Superior temporal gyrus (tissue), 1 donor: ENCODE measurements around the gene IRF8.
"Not testable (repeated sequence)": the region's sequence is repeated elsewhere in the genome, so short reads cannot be mapped to it uniquely, and the experiment has no call there.

Experiments
- DNase-seq: peaks from one replicate; pipeline ENCODE4 v3.0.0-alpha.2; 2016; ENCODE audit errors: extremely low spot score

The IRF8 gene

DNA sequence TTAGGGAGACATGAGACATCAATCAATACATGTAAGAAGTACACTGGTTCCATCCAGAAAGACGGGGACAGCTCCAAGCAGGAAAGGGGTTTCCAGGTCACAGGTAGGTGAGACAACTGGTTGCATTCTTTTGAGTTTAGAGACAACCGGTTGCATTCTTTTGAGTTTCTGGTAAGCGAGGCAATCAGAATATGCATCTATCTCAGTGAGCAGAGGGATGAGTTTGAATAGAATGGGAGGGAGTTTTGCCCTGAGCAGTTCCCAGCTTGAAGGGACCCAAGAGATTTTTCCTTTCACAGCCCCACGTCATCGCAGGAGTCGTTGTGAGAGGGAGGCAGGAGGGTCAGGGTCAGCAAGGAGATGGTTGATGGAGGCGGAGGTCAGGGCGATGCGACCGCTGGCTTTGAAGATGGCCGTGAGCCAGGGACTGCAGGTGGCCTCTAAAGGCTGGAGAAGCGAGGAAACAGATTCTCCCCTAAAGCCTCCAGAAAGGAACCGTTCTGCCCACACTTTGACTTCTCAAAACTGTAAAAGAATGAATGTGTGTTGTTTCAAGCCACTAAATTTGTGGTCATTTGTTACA is 36.5 kb downstream of the IRF8 start:
- no peak for DNase-seq

DNA sequence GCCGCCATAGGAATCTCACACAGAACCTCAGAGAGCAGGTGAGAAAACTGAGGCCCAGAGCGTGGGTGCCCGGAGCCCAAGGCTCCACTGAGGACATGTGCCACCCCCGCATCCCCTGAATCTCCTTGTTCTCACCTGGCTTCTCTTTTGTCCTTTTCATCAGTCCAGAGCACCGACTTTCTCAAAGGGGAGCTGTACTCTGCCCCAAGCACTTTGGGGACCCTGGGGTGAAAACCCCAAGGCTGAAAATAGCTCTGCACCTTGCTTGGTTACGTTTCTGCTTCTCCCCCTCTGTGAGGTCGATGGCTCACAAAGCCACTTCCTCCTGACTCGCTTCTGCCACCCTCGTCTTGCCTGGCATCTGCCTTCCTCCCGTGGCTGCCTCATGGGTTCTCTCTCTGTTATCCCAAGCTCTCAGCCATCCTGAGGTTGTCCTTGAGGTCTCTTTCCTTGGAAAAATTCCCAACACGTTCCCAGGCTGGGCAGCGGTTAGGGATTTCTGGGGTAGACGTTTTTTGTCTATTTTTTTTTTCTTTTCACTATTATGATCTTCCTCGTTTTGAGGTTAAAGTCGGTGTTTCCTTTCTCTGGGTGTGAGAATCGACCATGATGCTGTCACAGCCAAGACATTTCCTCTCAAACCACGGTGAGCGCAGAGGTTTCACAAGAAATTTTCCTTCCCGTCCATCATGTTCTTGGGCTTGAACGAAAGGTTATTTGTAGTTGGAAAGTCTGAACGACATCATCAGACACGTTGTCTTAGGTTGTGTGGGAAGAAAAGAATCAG is 37.2 kb downstream of the IRF8 start:
- no peak for DNase-seq

DNA sequence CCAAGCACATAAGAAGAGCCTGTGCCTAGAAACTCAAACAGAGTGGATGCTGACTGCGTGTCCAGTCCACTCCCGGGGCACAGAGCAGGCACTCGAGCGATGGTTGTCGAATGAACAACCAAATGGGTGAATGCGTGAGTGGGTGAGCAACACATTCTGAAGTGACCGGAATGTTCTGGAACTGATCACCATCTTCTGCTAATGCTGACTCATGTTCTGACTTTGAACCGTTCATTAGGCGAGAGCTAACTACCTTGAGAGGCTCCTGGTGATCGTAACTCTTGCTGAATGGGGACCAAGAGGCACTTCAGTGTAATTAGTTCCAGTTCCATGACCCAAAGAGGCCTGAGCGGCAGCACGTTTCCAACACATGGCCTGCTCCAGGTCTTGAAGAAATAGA is 37.9 kb downstream of the IRF8 start:
- DNase-seq = no peak

DNA sequence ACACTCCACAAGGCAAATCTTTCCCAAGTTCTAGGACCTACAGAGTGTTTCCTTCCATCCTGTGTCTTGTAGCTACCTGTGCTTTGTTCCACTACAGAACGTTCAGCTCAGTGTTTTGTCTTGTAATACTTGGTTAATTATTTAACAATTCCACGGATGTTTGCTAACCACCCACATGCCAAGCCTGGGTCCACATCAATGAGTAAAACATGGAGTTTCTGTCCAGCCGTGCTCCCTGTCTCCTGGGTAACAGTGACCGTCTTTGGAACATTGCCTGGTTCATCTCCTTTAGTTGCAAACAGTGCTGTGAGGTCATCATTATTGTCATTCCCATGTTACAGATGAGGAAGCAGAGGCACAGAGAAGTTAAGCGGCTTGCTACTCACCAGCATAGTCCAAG is 41.3 kb downstream of the IRF8 start:
- no peak for DNase-seq

DNA sequence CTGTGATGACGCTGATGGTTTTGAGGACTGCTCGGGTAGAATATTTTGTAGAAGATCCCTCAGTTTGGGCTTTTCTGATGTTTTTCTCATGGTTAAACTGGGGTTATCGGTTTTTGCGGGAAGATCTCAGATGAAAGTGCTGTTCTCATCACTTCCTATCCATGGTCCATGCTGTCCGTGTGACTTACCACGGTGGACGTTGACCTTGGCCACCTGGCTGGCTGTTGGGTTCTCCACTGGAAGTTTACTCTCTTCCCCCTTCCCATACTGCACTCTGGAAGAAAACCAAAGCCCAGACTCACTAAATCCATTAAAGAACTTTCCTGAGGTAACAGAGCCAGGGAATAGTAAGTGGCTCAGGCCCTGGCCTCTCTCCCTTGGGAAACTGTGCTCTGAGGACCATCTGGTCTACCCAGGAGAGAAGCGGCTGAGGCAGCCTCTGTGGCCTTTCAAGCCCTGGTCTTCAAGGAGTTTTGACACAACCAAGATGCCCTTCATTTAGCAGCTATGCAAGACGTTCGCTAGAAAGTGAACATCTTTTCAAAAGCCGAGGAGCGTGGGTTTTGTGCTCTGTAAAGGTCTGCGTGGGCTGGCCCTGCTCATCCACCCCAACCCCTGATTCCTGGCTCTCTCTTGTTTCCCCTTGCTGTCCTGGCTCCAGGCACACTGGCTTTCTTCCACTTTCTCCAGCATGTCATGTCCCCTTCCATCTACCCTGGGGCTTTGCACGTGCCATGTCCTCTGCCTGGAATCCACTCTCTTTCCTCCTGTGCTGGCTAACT is 43.1 kb downstream of the IRF8 start:
- no peak for DNase-seq

DNA sequence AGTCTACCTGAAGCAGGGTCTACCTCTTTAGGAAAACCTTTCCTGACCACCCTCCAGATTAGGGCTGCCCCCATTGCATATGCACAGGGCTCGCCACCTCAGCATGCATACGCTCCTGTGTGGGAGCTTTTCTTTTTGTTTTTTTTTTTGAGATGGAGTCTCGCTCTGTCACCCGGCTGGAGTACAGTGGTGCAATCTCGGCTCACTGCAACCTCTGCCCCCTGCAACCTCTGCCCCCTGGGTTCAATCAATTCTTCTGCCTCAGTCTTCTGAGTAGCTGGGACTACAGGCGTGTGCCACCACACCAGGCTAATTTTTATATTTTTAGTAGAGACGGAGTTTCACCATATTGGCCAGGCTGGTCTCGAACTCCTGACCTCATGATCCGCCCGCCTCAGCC is 43.7 kb downstream of the IRF8 start:
- DNase-seq = not testable (repeated sequence)

DNA sequence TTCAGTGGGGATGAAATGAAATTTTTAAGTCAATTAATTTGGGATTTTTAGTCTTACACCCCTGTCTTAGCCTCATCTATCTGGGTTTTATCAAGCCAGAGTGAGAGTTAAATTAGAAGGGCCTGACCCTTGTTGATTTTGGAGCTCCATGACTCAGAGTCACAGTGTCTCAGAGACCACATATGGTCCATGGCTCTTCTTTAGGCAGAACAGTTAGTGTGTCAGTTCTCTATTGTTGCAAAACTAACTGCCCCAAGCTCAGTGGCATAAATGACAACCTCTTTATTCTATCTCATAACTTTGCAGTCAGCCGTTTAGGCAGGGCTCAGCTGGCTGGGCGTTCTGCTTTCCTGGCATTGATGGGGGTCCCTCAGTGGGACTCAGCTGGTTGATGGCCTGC is 44.7 kb downstream of the IRF8 start:
- no peak for DNase-seq

DNA sequence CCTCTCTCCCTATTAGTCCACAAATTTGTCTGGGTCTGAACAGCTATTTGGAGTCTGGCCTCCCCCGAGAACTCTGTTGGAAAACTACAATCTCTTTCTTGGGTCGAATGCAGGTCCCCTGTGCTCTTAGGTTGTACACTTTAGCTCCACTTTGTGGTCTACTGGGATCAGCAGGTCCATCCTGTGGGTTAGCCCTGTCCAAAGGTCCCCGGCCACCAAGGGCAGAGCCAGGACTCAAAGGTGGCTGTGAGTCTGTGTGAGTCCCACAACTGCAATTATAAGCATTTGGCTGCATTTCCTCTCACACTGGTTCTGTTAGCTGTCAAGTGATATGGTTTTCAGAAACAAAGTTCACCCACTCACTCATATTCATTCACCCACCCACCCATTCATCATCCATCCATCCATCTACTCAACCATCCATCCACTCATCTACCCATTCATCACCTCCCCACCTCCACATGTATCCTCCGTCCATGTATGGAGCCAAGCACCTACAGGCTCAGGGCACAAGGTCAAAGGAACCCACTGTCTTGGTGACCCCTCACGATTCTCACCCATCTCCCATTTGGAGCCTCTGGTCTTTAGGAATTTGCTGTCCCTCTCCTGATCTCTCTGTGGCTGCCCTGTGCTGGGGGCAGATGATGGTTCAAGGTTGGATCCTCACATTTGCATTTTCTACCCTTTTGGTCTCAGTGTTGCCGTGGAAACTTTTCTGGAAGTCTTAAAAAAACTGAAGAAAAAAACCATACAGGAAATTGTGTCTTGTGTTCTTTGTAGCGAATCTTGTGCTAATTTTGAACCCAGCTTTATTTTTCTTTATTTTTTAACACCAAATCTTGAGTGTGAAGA is 45.8 kb downstream of the IRF8 start:
- no peak for DNase-seq

DNA sequence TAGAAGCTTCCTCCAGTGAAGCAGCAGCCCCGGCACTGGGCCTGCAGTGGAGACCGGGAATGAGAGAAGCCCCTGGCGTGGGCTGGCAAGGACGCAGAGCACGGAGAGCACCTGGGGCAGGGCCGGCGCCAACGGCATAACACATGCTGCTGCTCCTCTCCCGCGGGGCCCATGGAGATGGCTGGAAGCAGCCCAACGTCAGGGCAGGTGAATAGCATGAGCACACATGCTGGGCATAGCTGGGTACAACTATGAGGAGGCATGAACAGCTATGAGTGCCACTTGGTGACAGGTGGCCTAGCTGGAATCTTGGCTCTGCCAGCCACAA is 46.4 kb downstream of the IRF8 start:
- no peak for DNase-seq

DNA sequence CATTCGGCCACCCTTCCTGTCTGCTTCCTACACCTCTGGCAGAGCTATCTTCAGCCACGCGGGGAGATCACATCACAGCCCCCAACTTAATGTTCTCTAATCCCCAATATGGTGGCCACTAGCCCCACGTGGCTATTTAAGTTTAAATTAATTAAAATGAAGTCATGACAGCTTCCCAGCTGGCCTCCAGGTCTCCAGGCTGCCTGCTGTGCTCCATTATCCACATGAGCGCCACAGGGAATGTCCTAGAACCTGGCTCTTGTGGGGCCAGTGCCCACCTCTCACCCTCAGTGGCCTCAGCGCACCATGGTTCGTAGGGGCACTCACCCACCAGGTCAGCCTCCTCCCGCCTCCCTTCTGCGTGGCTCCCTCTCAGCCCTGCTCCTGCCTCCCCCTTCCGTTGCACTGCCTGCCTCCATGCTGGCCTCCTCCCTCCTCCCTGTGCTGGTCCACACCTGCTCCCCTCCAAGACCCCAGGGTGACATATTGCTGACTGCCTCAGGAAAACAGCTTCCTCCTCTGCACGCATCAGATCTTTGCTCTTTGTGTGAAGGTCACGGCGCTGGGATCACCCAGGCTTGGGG is 47.7 kb downstream of the IRF8 start:
- DNase-seq = no peak

DNA sequence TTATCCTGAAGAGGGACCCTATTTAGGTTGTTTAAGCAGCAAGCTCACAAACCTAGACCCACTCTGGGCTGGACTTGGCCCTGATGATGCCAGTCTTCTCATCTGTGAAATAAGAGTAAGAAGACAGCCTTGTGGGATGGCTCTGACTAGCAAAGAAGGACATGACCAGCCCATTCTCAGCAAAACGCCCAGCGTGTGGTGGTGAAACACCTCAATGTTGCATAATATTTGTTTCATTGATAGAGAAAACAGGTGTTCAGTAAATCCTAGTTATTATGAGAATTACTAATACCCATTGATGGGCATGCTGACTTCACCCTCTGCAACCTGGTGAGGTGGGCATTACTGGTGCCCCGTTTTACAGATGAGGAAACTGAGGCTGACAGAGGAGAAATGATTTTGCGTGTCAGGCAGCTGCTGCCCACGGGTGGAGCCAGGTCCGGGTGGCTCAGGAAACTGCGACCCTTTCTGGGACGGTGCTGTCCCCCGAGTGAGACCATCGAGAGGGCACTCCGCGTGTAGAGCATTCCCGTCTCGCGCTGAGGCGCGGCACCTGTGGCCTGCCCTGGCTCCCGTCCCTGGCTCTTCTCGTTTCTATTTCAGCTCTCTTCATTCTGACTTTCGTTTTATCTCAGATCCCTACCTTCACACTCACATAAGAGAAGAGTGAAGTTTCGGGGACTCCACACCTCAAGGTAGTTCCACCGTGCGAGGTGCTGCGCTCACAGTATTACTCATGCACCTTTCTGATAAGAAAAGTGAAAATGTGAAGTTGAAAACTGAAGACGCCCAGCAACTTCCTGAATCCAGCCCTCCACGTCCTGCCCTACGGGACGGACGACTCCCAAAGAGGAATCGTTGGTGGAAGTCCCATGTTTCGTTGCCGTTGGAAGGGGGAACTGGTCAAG is 48.5 kb downstream of the IRF8 start:
- no peak for DNase-seq

DNA sequence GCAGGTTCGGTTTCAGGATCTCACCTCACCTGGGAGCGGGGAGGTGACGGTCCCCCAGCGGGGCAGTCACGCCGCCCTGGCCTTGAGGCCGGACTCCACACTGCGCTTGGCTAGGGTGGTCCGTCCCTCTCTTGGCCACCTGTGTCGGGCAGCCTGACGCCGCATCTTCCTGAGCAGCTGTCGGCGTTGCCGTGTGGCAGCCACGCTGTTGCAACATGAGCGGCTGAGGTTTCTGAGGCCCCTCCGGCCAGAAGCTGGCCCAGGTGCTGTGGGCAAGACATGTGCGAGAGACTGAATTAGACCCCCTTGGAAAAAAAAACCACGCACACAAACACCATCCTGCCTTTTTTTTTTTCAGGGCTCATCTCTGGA is 49.2 kb downstream of the IRF8 start:
- no peak for DNase-seq

DNA sequence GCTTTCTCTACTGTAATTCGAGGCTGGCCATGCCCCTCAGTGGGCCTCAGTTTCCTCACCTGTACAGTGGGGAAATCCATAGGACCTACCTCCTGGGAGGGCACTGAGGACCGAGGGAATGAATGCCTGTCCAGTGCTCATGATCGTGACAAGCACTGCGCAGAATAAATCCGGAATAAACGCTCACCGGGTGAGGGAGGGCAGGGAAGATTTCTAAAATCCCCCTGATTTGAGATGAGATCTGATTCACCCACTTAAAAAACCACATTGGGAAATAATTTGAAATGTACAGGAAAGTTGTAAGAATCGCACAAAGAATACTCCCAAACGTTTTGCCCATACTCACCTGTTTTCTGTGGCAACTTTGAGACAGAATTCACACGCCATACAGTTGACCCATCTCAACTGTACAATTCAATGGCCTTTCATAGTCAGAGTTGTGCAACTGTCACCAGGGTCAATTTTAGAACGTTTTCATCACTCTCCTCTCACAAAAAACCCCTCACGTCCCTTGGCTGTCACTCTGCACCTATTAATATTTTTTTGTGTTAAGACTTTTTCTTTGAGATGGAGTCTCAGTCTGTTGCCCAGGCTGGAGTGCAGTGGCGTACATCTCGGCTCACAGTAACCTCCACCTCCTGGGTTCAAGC is 49.8 kb downstream of the IRF8 start:
- DNase-seq = no peak

DNA sequence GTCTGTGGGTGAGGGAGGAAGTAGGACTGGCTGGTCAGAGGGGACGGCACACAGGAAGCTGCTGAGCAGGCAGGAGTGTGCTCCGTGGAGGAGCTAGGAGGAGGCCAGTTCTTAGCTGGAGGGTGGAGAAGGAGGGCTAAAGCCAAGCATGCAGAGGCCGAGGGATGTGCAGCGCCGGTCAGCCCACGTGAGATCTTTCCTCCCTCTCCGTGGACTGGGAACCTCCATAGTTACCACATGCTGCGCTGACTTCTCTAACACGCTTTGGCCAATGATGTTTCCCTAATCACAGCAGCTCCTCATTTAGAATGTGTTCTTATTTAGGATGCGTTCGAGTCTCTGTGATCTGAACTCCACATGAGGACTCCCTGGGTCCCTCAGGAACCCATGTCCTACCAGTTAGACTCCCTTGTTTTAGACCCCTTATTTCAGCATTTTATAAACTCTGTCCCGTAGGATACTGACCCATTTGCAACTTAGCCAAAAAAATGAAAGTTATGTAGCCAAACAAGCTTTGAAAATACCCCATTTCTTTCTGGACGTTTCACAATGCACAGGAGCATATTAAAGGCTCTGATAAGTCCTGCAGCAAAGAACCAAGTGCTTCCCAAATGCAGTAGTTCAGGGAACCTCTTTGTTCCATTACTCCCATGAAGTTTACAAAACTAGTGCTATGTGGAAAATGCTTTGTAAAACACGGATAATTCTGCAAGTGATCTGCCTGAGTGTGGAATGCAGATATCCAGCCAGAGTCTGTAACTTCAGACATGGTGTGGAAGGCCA is 51.4 kb downstream of the IRF8 start:
- no peak for DNase-seq

DNA sequence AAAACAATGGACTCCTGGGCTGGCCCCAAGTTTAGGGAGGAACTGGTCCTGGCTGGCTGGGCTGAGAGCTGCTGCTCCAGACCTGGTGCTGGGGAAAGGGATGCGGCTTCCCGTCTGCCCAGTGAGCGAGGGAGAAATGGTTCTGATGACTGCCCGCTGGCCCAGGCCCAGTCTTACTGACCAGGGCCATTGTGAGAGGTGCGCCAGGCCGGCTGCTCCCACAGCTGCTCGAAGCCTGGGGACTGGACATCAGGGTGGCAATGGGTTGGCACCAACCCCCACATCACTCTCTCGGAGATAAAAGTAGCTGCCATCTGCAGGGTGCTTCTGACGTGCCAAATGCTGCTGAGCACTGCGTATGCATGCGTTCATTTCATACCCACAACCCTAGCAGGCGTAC is 53.2 kb downstream of the IRF8 start:
- no peak for DNase-seq

DNA sequence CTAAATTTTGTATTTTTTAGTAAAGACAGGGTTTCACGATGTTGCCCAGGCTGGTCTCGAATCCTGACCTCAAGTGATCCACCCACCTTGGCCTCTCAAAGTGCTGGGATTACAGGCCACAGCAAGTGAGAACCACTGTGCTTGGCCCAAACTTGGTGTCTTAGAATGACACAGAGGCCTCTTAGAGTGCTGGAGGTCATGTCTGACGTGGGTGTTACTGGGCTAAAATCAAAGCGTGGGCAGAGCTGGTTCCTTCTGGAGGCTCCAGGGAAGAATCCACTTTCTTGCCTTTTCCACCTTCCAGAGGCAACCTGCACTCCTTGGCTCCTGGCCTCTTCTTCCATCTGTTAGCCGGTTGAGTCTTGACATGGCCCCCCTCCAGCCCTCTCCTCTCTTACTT is 53.8 kb downstream of the IRF8 start:
- no peak for DNase-seq

DNA sequence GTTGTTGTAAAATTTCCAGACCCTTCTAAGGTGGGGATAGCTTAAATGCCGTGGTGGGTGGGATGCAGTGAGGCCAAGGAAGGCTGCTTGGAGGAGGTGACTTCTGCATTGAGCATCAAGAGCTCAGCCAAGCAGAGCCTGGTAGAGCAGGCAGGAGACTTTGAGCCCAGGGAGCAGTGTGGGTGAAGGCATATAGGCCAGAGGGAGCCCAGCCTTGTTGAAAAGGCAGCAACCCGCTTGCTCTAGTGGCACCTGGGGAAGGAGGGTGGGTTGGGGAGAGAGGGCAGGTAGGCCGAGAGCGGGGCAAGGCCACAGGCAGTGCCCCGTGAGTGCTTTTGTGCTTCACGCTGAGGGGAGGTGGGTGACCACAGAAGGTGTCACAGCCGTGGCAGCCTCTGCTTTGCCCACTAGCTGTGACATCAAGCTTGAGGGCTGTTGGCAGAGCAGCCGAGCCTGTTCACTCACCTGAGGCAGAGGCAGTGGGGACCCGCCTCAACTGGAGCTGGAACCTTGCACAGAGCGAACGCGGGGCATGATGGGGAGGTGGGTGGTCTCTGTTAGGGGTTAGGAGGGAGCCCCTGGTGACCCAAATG is 56.1 kb downstream of the IRF8 start:
- DNase-seq = no peak

DNA sequence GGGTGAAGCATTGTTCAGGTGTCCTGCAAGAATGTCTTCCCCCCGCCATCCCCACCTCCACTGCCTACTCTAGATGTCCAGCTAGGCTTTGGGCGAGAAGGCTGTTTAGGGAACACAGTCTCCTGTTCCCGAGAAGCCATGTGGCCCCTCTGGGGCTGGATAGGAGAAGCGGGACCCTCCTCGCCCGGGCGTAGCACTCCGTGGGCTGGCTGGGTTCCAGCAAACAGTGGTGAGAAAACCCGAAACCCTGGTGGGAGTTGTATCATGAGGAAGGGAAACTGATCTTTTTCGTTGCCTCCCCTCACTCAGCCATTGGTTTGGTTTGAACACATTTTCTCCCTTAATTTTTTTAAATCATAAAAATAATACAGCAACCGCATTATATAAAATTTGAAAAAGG is 56.6 kb downstream of the IRF8 start:
- DNase-seq = no peak

DNA sequence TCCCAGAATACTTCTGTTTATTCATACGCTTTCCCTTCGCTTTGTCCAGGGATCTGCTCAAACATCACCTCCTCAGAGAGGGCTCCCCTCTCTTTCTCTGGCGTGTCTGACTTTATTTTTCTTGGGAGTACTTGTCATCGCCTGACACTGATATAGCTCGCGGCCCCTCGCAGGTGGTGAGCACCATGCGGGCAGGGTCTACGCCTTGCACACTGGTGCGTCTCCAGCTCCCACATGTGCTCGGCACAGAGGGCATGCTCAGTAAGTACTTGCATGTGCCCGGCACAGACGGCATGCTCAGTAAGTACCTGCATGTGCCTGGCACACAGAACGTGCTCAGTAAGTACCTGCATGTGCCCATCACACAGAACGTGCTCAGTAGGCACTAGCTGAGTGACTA is 57.5 kb downstream of the IRF8 start:
- no peak for DNase-seq
